Activated naive CD4-positive, alpha-beta T cell treated with Interleukin-2 at 50 U/mL for 16 hours (primary cell): ENCODE measurements around the gene CCNJ.

Experiments
- DNase-seq: peaks from one replicate; pipeline ENCODE4 v3.0.0-alpha.2; 2020

The CCNJ gene

DNA sequence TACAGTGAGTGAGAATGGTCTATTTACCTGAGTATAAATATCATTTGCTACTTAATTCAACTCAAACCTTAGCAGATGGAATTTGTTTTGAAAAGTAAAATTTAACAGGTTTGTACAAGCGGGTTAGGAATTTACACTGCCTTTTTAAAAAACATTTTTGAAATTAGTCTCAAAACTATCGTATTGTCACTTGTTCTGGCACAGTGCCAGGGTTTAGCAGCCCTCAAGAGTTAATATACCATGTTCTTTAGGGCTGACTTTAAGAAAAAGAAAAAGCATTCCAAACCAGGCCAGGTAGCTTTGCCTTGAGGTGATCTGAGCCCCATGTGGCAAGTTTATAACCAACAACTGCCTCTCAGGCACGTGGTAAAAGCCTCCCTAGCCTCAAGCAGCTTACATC, 17.8 kb downstream of the CCNJ start:
- no peak for DNase-seq

GRCh38 chr10:96072674-96073073, 29.3 kb downstream of the CCNJ start:
- no peak for DNase-seq

- DNase-seq = no peak
Measured at GRCh38 chr10:96073722-96074121, 30.3 kb downstream of the CCNJ start.

DNA sequence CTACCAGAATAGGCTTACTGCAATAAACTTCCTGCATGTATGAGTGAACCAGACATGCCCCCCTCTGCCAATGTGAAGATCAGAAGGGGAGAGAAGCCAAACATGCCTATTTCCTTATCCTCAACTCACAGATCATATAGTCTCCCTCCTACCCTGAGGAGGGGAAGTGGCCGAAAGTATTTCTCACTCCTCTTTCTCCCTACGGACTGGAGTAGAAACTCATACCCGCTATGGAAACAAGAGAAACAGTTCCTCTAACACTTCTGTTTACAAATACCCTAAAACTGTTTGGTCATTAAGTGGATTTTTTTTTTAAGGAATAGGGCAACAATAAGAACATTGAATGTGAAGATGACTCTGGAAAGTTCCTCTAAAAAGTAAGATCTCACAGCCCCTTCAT, 31.4 kb downstream of the CCNJ start:
- DNase-seq = no peak

DNA sequence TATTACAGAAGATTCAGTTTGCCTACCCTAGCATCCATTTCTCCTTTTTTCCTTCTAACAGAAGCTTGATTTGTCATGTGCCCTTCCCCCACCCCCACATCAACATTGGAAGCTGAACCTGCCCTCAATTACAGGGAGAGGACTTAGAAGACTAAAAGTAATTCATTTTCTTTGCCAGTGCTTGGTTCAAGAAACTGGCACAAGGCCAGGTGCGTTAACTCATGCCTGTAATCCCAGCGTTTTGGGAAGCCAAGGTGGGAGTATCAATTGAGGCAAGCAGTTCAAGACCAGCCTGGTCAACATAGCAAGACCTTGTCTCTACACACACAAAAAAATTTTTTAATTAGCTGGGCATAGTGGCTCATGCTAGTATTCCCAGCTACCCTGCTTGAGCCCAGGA, 32.6 kb downstream of the CCNJ start:
- no peak for DNase-seq

DNA sequence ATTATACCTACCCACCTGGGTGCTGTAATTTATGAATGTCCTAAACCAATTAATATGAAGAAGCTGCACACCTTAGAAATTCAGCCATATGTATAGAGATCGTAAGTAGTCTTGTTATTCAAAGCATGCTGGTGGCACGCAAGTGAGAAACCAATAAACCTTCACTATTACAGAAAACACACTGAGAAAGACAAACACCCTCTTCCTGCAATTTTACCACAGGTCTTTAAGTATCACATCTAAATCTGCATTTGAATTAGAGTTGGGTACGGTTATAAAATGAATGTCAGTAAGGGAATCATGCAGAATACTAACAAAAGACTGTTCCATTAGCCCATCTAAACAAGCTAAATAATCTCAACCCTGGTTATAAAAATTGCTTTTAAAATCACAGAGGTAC, 33.8 kb downstream of the CCNJ start:
- no peak for DNase-seq

- no peak for DNase-seq
Measured at GRCh38 chr10:96082153-96082552, 38.8 kb downstream of the CCNJ start.

DNA sequence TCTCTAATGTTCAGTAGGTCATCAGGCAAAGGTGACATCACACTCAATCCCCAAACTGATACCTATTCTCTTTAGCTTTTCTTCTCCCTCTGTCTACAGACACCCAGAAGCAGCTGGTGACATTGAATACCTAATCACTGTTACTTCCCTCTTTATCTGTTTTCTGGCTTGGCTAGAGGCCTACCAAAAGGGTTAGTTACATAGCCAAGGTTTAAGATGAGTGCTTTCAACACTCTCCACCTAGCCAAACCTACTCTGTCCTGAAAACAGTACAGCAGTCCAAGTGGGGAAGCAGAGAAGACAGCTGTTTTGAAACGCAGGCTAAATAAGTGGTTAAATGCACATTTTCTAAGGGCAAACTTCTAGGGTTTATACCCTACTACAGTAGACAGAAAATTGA, 39.4 kb downstream of the CCNJ start:
- no peak for DNase-seq

- no peak for DNase-seq
Measured at GRCh38 chr10:96089116-96089515, 45.7 kb downstream of the CCNJ start.

DNA sequence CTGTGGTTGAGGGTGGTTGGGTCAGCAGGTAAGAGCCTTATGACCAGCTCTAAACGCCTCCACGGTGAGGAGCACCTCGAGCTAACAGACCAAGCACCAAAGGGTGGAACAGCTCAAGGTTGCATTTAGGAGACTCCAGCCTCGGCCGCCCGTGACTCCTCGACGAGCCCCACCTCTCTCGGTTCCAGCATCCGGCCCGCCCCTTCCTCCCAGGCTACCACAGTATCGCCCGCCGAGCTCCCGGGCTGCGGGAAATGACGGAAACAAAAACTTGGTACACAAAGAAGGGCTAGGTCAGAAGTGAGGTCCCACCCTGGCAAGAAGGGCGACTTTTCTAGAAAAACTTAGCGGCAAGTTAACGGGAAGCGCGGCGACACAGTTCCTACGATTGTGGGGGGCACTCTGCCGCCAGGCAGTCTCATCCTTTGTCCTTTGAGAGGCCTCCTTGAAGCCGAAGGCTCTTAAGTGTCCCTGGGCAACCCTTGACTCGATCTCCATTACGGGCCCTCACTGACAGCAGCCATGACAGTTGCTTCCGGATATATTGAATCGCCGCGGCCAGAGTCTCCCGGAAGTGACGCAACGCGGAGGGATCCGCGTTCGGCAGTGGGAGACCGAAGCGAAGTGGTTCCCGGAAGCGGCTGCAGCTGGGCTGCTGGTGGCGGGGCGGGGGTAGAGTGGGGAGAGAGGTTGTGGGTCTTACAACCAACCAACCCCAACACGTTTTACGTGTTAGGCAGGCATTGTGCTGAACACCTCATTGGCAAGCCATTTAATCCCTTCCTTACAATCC, 46.5 kb downstream of the CCNJ start:
- DNase-seq = peak; percentile 92

DNA sequence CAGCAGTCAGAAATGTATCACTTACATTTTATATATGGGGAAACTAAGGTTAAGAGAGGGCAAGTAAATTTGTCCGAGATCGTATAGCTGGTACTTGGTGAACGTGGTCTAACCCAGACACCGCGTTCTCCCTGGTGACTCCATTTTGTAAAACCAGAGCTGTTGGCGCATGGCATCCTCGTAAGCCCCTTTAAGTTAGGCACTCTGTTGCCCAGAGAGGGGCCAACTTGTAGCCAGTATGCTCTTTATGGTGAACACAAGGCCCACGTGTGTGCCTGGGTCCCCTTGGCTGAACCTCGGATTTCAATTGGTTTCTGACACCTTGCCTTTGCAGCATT, 47.0 kb downstream of the CCNJ start:
- no peak for DNase-seq

GRCh38 chr10:96092999-96093767, 49.8 kb downstream of the CCNJ start:
- no peak for DNase-seq

DNA sequence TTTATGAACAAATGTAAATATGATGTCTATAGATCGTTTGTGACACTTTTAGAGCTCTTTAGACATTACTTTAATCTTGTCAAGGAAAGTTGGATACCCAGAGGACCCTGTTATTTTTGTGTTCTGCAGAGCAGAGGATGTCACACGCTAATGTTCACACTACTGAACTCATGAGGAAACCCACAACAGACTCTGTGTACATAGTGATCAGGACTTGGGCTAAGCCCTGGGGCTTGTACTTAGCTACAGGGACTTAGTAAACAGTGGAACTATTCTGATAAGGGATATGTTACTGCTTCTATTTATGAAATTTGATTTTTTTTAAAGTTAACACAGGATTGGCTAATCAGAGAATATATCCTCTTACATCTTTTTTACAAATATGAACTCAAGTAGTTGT, 50.6 kb downstream of the CCNJ start:
- no peak for DNase-seq

DNA sequence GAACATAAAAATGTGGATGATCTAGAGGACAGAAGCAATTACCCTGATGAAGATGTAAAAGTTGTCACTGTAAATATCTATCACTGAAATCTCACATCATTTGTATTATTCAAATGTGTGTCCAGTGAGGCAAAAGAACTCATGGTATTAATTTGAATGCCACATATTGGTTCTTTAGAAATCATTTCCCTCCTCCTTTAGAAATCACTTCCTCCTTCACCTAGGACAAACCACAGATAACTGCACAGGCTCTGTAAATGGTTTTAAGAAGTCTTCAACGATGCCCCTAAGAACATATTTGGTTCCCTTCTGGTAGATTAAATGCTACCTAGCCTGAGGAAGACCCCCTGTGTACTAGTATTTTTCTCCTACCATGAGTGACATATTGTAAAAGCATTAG, 53.6 kb downstream of the CCNJ start:
- DNase-seq = no peak

GRCh38 chr10:96097865-96098264, 54.5 kb downstream of the CCNJ start:
- DNase-seq = no peak

- DNase-seq = no peak
Measured at GRCh38 chr10:96107623-96108038, 64.2 kb downstream of the CCNJ start.
